ENCODE data around the gene DSCAML1.

- TF ChIP-seq EZH2phosphoT487 (IDR thresholded peaks at IDR 0.05; ENCODE audit: insufficient read depth, low read depth) (no peak), EZH2 (IDR thresholded peaks at IDR 0.05; ENCODE audit: insufficient read depth, poor library complexity, severe bottlenecking) (no peak)
These were observed 277.8 kb downstream of the DSCAML1 start for GRCh38 chr11:117519170-117519569.
